Peyer's patch (tissue), 4 donors: ENCODE data around the gene ITGAV.

Source experiments
- POLR2A ChIP-seq, 2 donors: fragments of 450-650 bp; IDR thresholded peaks; one replicate each; pipeline ENCODE4 v1.5.1; 2017; ENCODE audit warnings: antibody characterized with exemption in 2 of 2, mild to moderate bottlenecking in 2 of 2, moderate library complexity in 2 of 2
- TF ChIP-seq, protein P1 (sequence below), 6 experiments: fragments of 450-650 bp in 4 of 6; fragments of 200-600 bp in 2 of 6; sonication (generic) in 1 of 6; IDR thresholded peaks; one replicate each; pipeline ENCODE4 v1.5.1; 2017 to 2019; ENCODE audit warnings: antibody characterized with exemption in 6 of 6, mild to moderate bottlenecking in 3 of 6, moderate library complexity in 1 of 6

DNA sequence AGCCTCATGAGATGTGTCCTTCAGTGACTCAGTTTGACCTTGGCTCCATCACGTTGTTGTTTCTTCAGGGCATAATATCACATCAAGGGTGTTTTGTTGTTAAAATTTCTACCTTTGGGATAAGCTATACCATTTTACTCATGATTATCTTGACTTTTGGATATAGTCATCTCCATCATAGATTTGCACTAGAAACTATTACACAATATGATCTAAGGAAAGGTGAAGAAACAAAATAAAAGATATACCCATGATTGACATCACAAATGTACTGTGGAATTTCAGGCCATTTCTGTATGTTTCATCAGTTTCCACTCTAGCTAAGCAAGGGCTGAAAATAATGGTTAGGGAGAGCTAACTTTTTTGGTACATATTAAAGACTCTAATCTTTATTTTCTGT, 79.3 kb downstream of the ITGAV start:
- TF ChIP-seq, protein P1, sequence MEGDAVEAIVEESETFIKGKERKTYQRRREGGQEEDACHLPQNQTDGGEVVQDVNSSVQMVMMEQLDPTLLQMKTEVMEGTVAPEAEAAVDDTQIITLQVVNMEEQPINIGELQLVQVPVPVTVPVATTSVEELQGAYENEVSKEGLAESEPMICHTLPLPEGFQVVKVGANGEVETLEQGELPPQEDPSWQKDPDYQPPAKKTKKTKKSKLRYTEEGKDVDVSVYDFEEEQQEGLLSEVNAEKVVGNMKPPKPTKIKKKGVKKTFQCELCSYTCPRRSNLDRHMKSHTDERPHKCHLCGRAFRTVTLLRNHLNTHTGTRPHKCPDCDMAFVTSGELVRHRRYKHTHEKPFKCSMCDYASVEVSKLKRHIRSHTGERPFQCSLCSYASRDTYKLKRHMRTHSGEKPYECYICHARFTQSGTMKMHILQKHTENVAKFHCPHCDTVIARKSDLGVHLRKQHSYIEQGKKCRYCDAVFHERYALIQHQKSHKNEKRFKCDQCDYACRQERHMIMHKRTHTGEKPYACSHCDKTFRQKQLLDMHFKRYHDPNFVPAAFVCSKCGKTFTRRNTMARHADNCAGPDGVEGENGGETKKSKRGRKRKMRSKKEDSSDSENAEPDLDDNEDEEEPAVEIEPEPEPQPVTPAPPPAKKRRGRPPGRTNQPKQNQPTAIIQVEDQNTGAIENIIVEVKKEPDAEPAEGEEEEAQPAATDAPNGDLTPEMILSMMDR (IDR thresholded peaks at IDR 0.05), result no peak
- no peak for TF ChIP-seq POLR2A (IDR thresholded peaks at IDR 0.05)
